ENCODE results near the gene ITFG1. TPM values are rescaled to one million over a fixed set of nuclear protein-coding genes. Genes with fewer than 3 reads are reported as not detected.

The ITFG1 gene
- total RNA-seq, 1 experiment from 2014 or later, result 18.0 TPM

- no peak for DNase-seq
- no peaks in the 10 kb centered on the region for H3K79me1 ChIP-seq (ENCODE audit: insufficient read depth, low read depth, low read length, poor library complexity, severe bottlenecking)
- no peak overlapping the region for H2BK12ac ChIP-seq (ENCODE audit: insufficient read length, low read depth, low read length)
- H3K56ac ChIP-seq (ENCODE audit: insufficient read length, low read depth, low read length), result no peak overlapping the region
- no peak overlapping the region for H2BK120ac ChIP-seq (ENCODE audit: low read depth, low read length, poor library complexity, severe bottlenecking)
- H3K9ac ChIP-seq (ENCODE audit: extremely low read depth, insufficient read length, low read length), result no peak overlapping the region
- no peak overlapping the region for H4K8ac ChIP-seq (replicated peaks; ENCODE audit: insufficient read length, low read depth, low read length)
- no peak overlapping the region for H2BK20ac ChIP-seq (ENCODE audit: low read depth, low read length, poor library complexity, severe bottlenecking)
- H3K9me3 ChIP-seq (ENCODE audit: control insufficient read depth, low read depth, low read length), result no peaks in the 10 kb centered on the region
- no CpG with 5 or more reads among the region's 6 CpGs for WGBS (ENCODE audit: extremely low coverage, insufficient read length, low lambda C conversion rate)
- no peaks in the 10 kb centered on the region for H4K20me1 ChIP-seq (ENCODE audit: control insufficient read depth, insufficient read depth, insufficient read length)
- H3K9me3 Mint-ChIP-seq, result peaks cover 0 to 6% of the 10 kb centered on the region in 2 experiments; a peak in 2 of 5 replicates
- no peak overlapping the region for H3K4me3 Mint-ChIP-seq
- H3T11ph ChIP-seq (ENCODE audit: low read length), result no peak overlapping the region
- H3K27ac ChIP-seq (ENCODE audit: insufficient read length, low read depth, low read length), result no peak overlapping the region
- no peak overlapping the region for H3K4ac ChIP-seq (ENCODE audit: low read depth, low read length)
- no peak overlapping the region for H3K14ac ChIP-seq (ENCODE audit: insufficient read depth, low read length)
- H3K18ac ChIP-seq (ENCODE audit: insufficient read length, low read depth, low read length), result no peak overlapping the region
- no peak overlapping the region for H2BK5ac ChIP-seq (ENCODE audit: insufficient read length, low read length)
- H2AK5ac ChIP-seq (ENCODE audit: insufficient read length, low read length), result no peak overlapping the region
- no peak overlapping the region for H3K4me2 ChIP-seq (ENCODE audit: insufficient read depth, insufficient read length, low read length)
- H4K91ac ChIP-seq (ENCODE audit: insufficient read length, low read depth, low read length), result no peak overlapping the region
- H3K27me3 ChIP-seq (ENCODE audit: insufficient read depth, low read length), result no peaks in the 10 kb centered on the region
- no peak overlapping the region for H2BK15ac ChIP-seq (ENCODE audit: low read depth, low read length)
- H3K23ac ChIP-seq (ENCODE audit: insufficient read length, low read depth, low read length), result no peak overlapping the region
- no peak overlapping the region for H3K27ac Mint-ChIP-seq
- H2AFZ ChIP-seq (ENCODE audit: low read length), result no peak overlapping the region
- no peaks in the 10 kb centered on the region for H3K23me2 ChIP-seq (ENCODE audit: insufficient read length, low read depth, low read length, poor library complexity, severe bottlenecking)
- H3K79me2 ChIP-seq (ENCODE audit: insufficient read depth, low read length), result no peaks in the 10 kb centered on the region
- peaks cover 6 to 18% (median 8%) of the 10 kb centered on the region in 3 experiments for H3K36me3 Mint-ChIP-seq (ENCODE audit: insufficient read depth in 1 of 3, low read depth in 3 of 3)
- H4K5ac ChIP-seq (ENCODE audit: insufficient read length, low read depth, low read length), result no peak overlapping the region
- no peaks in the 10 kb centered on the region for H3K4me1 Mint-ChIP-seq
- no peak for TF ChIP-seq CTCF (conservative IDR thresholded peaks at IDR 0.05)
- H3K4me1 ChIP-seq (ENCODE audit: insufficient read depth, low read length), result no peaks in the 10 kb centered on the region
- H3K27me3 Mint-ChIP-seq (ENCODE audit: low read depth), result no peaks in the 10 kb centered on the region
Measured at GRCh38 chr16:47299587-47299986, 161.3 kb downstream of the ITFG1 start.
